HG02588 (cell line): ENCODE measurements around the gene ZNF319.
"Not testable (repeated sequence)": the region's sequence is repeated elsewhere in the genome, so short reads cannot be mapped to it uniquely, and the experiment has no call there.

Source experiments
- ATAC-seq: cut with Tn5 transposase; IDR thresholded peaks from one replicate; pipeline ENCODE4 v1.9.1; 2021; ENCODE audit warnings: mild to moderate bottlenecking, moderate library complexity; ENCODE audit not compliant: unreplicated experiment

Gene ZNF319

GRCh38 chr16:57979006-57979585, 21.4 kb downstream of the ZNF319 start:
- no peak for ATAC-seq

GRCh38 chr16:57978070-57978465, 22.4 kb downstream of the ZNF319 start:
- not testable (repeated sequence) for ATAC-seq

GRCh38 chr16:57977418-57978069, 22.9 kb downstream of the ZNF319 start:
- no peak for ATAC-seq

GRCh38 chr16:57976331-57976796, 24.1 kb downstream of the ZNF319 start:
- ATAC-seq: no peak

GRCh38 chr16:57972306-57972705, 28.2 kb downstream of the ZNF319 start:
- ATAC-seq: no peak

- ATAC-seq: no peak
Observed at GRCh38 chr16:57971848-57972247, 28.6 kb downstream of the ZNF319 start.

- ATAC-seq: no peak
Observed at GRCh38 chr16:57970970-57971369, 29.5 kb downstream of the ZNF319 start, which contains the start of gene CNGB1. CNGB1 (minus strand) TSS chr16:57971128; CDS start chr16:57967286, 3,842 bp downstream.

GRCh38 chr16:57970319-57970718, 30.2 kb downstream of the ZNF319 start:
- no peak for ATAC-seq

GRCh38 chr16:57969451-57970123, 30.9 kb downstream of the ZNF319 start:
- ATAC-seq: no peak

- ATAC-seq: no peak
Observed at GRCh38 chr16:57967916-57968315, 32.6 kb downstream of the ZNF319 start.

- no peak for ATAC-seq
Observed at GRCh38 chr16:57966986-57967385, 33.5 kb downstream of the ZNF319 start.

- ATAC-seq: no peak
Observed at GRCh38 chr16:57966204-57966771, 34.2 kb downstream of the ZNF319 start.

- ATAC-seq: no peak
Observed at GRCh38 chr16:57964157-57964700, 36.2 kb downstream of the ZNF319 start.

- ATAC-seq: no peak
Observed at GRCh38 chr16:57962756-57963155, 37.7 kb downstream of the ZNF319 start.

GRCh38 chr16:57962046-57962445, 38.4 kb downstream of the ZNF319 start:
- ATAC-seq: no peak

GRCh38 chr16:57961538-57961937, 38.9 kb downstream of the ZNF319 start:
- no peak for ATAC-seq

- no peak for ATAC-seq
Observed at GRCh38 chr16:57960826-57961472, 39.5 kb downstream of the ZNF319 start.

GRCh38 chr16:57960310-57960709, 40.2 kb downstream of the ZNF319 start:
- ATAC-seq: no peak

GRCh38 chr16:57959804-57960203, 40.7 kb downstream of the ZNF319 start:
- ATAC-seq: no peak

GRCh38 chr16:57959121-57959520, 41.4 kb downstream of the ZNF319 start:
- no peak for ATAC-seq

GRCh38 chr16:57958544-57958943, 41.9 kb downstream of the ZNF319 start:
- ATAC-seq: no peak
